ENCODE results near the gene LRRC36. TPM values are rescaled to one million over a fixed set of nuclear protein-coding genes. Genes with fewer than 3 reads are reported as not detected.
A peak's percentile ranks its signal among the peaks of the same experiment; 100 is the strongest.
"Not testable (repeated sequence)": the region's sequence is repeated elsewhere in the genome, so short reads cannot be mapped to it uniquely, and the experiment has no call there.

The LRRC36 gene
- polyA plus RNA-seq, 6 donors from 2014 or later = 0.48 TPM; not detected in 5

GRCh38 chr16:67412294-67412693 is 85.7 kb downstream of the LRRC36 start:
- peak overlapping the region in 1 of 6 donors; percentile 44 for H3K27ac Mint-ChIP-seq

DNA sequence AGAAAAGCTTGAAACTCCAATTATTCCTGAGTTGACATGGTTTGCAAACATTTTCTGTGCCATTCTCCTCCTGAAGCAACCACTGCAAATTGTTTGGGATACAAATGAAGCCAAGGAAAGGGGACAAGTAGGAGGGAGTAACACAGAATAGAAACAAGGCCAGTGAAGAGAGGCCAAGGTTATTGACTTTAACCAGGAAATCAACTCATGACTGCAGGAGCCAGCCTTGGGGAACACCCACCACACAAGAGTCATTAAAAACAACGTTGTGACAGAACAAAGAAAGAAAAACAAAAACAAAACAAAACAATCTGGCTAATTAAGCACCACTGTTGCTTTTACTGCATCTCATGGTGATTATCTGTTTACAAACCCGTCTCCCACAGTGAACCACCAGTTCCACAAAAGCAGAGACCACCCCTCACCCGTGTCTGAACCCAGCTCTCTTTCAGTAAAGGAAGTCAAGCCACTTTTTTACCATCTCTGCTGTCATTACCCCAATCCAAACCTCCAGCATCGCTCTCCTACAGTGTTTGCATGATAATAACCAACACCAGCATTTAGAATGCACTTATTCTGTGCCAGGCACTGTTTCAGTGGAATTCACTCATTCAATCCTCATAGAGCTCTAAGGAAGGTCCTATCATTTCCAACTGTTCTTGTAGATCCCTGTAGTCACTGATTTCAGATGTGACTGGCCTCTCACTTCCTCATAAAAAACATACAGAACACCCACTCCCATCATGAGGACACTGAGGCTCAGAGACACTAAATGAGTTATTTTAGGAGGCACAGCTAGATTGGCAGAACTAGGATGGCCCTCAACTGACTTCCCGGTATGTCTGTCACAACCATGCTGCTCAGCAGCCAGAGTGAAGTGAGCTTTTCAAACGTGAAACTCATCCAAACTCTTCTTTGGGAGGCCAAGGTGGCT is 87.6 kb downstream of the LRRC36 start:
- ATAC-seq (ENCODE audit: low read depth in 2 of 2) = no peak
- Mint-ChIP-seq H3K9me3 (no peaks in the 10 kb centered on the region), H3K4me1 (peaks cover 9 to 12% (median 12%) of the 10 kb centered on the region in 3 donors), H3K4me3 (peak overlapping the region in 2 of 8 donors; percentile 2 to 16), H3K27me3 (peaks cover 7 to 26% (median 11%) of the 10 kb centered on the region in 3 donors), H3K27ac (peak overlapping the region in 3 of 6 donors; percentile 0 to 33 (median 17)), H3K36me3 (no peaks in the 10 kb centered on the region)
- no peak for DNase-seq

More at GRCh38 chr16:67412294-67412693, 85.7 kb downstream of the LRRC36 start:
- H3K4me3 Mint-ChIP-seq = no peak overlapping the region
- no peaks in the 10 kb centered on the region for H3K36me3 Mint-ChIP-seq
- no peaks in the 10 kb centered on the region for H3K9me3 Mint-ChIP-seq
- peaks cover 9 to 12% (median 11%) of the 10 kb centered on the region in 3 donors for H3K4me1 Mint-ChIP-seq
- ATAC-seq (ENCODE audit: low read depth in 2 of 2) (no peak), DNase-seq (no peak)
- H3K27me3 Mint-ChIP-seq = peaks cover 0 to 13% (median 2%) of the 10 kb centered on the region in 3 donors

GRCh38 chr16:67415421-67415820 is 88.8 kb downstream of the LRRC36 start:
- peaks cover 9 to 12% (median 12%) of the 10 kb centered on the region in 3 donors for H3K4me1 Mint-ChIP-seq
- peak overlapping the region in 3 of 6 donors; percentile 36 to 70 (median 60) for H3K27ac Mint-ChIP-seq
- not testable (repeated sequence) for DNase-seq; H3K9me3 Mint-ChIP-seq; H3K36me3 Mint-ChIP-seq; ATAC-seq (ENCODE audit: low read depth in 2 of 2)
- peak overlapping the region; percentile 37 to 87 (median 70) for H3K4me3 Mint-ChIP-seq
- peaks cover 14 to 29% (median 20%) of the 10 kb centered on the region in 3 donors for H3K27me3 Mint-ChIP-seq

GRCh38 chr16:67415872-67416793 is 89.5 kb downstream of the LRRC36 start, which contains the start of gene ZDHHC1:
TSS of gene ZDHHC1 (minus strand) at chr16:67416477. CDS start at chr16:67407775, 8,702 bp downstream.
- H3K36me3 Mint-ChIP-seq = no peaks in the 10 kb centered on the region
- H3K4me1 Mint-ChIP-seq = peaks cover 9 to 12% (median 12%) of the 10 kb centered on the region in 3 donors
- ATAC-seq (ENCODE audit: low read depth in 2 of 2) (peak; percentile 91 to 92), DNase-seq (peak; percentile 65)
- H3K27ac Mint-ChIP-seq = peak within 1 kb of the TSS; percentile 64 to 87 (median 80)
- no peaks in the 10 kb centered on the region for H3K9me3 Mint-ChIP-seq
- peaks cover 14 to 31% (median 20%) of the 10 kb centered on the region in 3 donors for H3K27me3 Mint-ChIP-seq
- peak within 1 kb of the TSS; percentile 78 to 92 (median 83) for H3K4me3 Mint-ChIP-seq

- DNase-seq = no peak
- peak overlapping the region in 3 of 6 donors; percentile 17 to 87 (median 49) for H3K27ac Mint-ChIP-seq
- H3K36me3 Mint-ChIP-seq = no peaks in the 10 kb centered on the region
- H3K4me3 Mint-ChIP-seq = peak overlapping the region; percentile 15 to 87 (median 72)
- H3K4me1 Mint-ChIP-seq = peaks cover 9 to 12% (median 12%) of the 10 kb centered on the region in 3 donors
- H3K9me3 Mint-ChIP-seq = no peaks in the 10 kb centered on the region
- peaks cover 14 to 39% (median 24%) of the 10 kb centered on the region in 3 donors for H3K27me3 Mint-ChIP-seq
- no peak for ATAC-seq (ENCODE audit: low read depth in 2 of 2)
Observed at GRCh38 chr16:67417333-67418061, 90.9 kb downstream of the LRRC36 start.

- Mint-ChIP-seq H3K27me3 (peaks cover 24 to 42% (median 38%) of the 10 kb centered on the region in 3 donors), H3K27ac (peak overlapping the region in 3 of 6 donors; percentile 1 to 84 (median 26)), H3K9me3 (no peaks in the 10 kb centered on the region), H3K4me1 (peaks cover 9 to 12% (median 12%) of the 10 kb centered on the region in 3 donors), H3K36me3 (no peaks in the 10 kb centered on the region), H3K4me3 (peak overlapping the region in 1 of 8 donors; percentile 22)
- ATAC-seq (ENCODE audit: low read depth in 2 of 2) = no peak
- no peak for DNase-seq
Observed at GRCh38 chr16:67419502-67419901, 92.9 kb downstream of the LRRC36 start.

GRCh38 chr16:67419931-67420330 is 93.3 kb downstream of the LRRC36 start:
- no peak overlapping the region for H3K4me3 Mint-ChIP-seq
- H3K27me3 Mint-ChIP-seq = peaks cover 24 to 42% (median 38%) of the 10 kb centered on the region in 3 donors
- no peaks in the 10 kb centered on the region for H3K36me3 Mint-ChIP-seq
- H3K9me3 Mint-ChIP-seq = no peaks in the 10 kb centered on the region
- DNase-seq (no peak), ATAC-seq (ENCODE audit: low read depth in 2 of 2) (no peak)
- H3K27ac Mint-ChIP-seq = peak overlapping the region in 1 of 6 donors; percentile 1
- peaks cover 9 to 12% (median 12%) of the 10 kb centered on the region in 3 donors for H3K4me1 Mint-ChIP-seq

GRCh38 chr16:67421030-67421429 is 94.4 kb downstream of the LRRC36 start:
- peaks cover 33 to 42% (median 38%) of the 10 kb centered on the region in 3 donors for H3K27me3 Mint-ChIP-seq
- H3K27ac Mint-ChIP-seq = no peak overlapping the region
- H3K4me1 Mint-ChIP-seq = peaks cover 5 to 8% (median 6%) of the 10 kb centered on the region in 3 donors
- H3K4me3 Mint-ChIP-seq = no peak overlapping the region
- no peak for ATAC-seq (ENCODE audit: low read depth in 2 of 2)
- no peaks in the 10 kb centered on the region for H3K9me3 Mint-ChIP-seq
- DNase-seq = no peak
- H3K36me3 Mint-ChIP-seq = no peaks in the 10 kb centered on the region

GRCh38 chr16:67423015-67423414 is 96.4 kb downstream of the LRRC36 start:
- ATAC-seq (ENCODE audit: low read depth in 2 of 2) (no peak), DNase-seq (no peak)
- Mint-ChIP-seq H3K4me1 (peaks cover 2 to 4% (median 3%) of the 10 kb centered on the region in 3 donors), H3K36me3 (no peaks in the 10 kb centered on the region), H3K9me3 (no peaks in the 10 kb centered on the region), H3K27me3 (peaks cover 36 to 44% (median 41%) of the 10 kb centered on the region in 3 donors), H3K4me3 (no peak overlapping the region), H3K27ac (no peak overlapping the region)

DNA sequence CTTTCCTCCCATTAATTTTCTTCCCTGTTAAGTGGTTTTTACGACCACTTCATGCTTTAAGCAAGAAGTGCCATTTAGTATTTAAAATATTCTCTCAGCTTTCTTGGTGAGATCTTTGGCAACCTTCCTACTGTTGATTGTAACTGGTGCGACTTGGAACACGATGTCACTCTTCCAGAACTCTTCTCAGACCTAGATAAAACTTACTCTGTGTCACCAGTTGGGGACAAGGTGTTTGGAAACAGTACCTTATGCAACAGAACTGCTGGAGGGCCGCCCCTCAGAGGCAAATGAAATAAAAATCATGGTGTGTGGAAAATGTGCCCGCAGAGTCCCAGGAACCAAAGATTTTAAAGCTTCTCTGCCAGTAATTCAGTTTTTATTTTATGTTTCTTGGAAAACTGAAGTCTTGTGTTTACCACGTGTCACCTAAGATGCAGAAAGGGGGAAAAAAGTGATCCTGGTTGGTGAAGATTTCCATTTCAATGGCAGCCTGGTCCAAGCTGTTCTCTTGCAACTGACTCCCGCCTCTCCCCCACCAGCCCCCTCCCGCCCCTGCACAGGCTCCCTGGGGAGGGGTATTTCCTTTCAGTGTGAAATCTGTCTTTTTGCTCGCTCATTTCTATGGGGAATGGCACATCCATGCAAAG is 97.1 kb downstream of the LRRC36 start:
- Mint-ChIP-seq H3K27ac (no peak overlapping the region), H3K27me3 (peaks cover 40 to 46% (median 44%) of the 10 kb centered on the region in 3 donors), H3K9me3 (no peaks in the 10 kb centered on the region), H3K36me3 (no peaks in the 10 kb centered on the region), H3K4me3 (no peak overlapping the region), H3K4me1 (peaks cover 2 to 11% (median 5%) of the 10 kb centered on the region in 3 donors)
- ATAC-seq (ENCODE audit: low read depth in 2 of 2) = no peak
- DNase-seq = no peak

DNA sequence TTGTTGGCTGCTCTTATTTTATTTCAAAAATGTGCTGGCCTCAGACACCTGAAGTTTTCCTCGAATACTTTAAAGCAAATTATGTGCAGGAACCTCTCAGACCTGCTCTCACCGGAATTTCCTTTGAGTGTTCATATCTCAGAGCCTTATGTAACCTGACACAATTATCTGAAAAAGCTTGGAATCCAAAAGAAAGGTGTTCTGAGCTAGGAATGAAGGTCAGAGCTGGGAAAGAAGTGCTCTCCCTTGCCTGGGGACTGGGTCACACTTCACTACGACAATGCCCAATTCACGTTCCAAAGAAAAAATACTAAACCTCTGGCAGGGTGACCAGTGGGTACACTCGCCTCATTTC is 97.6 kb downstream of the LRRC36 start:
- peaks cover 44 to 47% (median 47%) of the 10 kb centered on the region in 3 donors for H3K27me3 Mint-ChIP-seq

GRCh38 chr16:67425061-67425460 is 98.4 kb downstream of the LRRC36 start:
- no peaks in the 10 kb centered on the region for H3K9me3 Mint-ChIP-seq
- peak overlapping the region in 1 of 8 donors; percentile 25 for H3K4me3 Mint-ChIP-seq
- ATAC-seq (ENCODE audit: low read depth in 2 of 2) (no peak), DNase-seq (no peak)
- no peak overlapping the region for H3K27ac Mint-ChIP-seq
- H3K4me1 Mint-ChIP-seq = peaks cover 2 to 11% (median 5%) of the 10 kb centered on the region in 3 donors
- no peaks in the 10 kb centered on the region for H3K36me3 Mint-ChIP-seq
- peaks cover 43 to 48% (median 47%) of the 10 kb centered on the region in 3 donors for H3K27me3 Mint-ChIP-seq

More for the DNA sequence above, 97.6 kb downstream of the LRRC36 start:
- DNase-seq = no peak
- Mint-ChIP-seq H3K4me3 (no peak overlapping the region), H3K9me3 (no peaks in the 10 kb centered on the region), H3K27ac (no peak overlapping the region), H3K36me3 (no peaks in the 10 kb centered on the region), H3K4me1 (peaks cover 2 to 11% (median 5%) of the 10 kb centered on the region in 3 donors)
- no peak for ATAC-seq (ENCODE audit: low read depth in 2 of 2)

Measured in naive B cell (primary cell).